Stomach (tissue), 4 donors: ENCODE data around the gene PIM3.

Source experiments
- CTCF ChIP-seq, 7 experiments: fragments of 450-650 bp in 4 of 7; fragments of 200-600 bp in 3 of 7; sonication (generic) in 3 of 7; IDR thresholded peaks; one replicate each; pipeline ENCODE4 v1.5.1; 2016 to 2019; ENCODE audit warnings: antibody characterized with exemption in 7 of 7, control low read depth in 2 of 7, mild to moderate bottlenecking in 1 of 7
- EP300 ChIP-seq: sonication (generic); formaldehyde crosslinking; IDR thresholded peaks from one replicate; pipeline ENCODE4 v1.6.1; 2017; ENCODE audit warnings: antibody characterized with exemption
- POLR2A ChIP-seq, 4 donors: fragments of 450-650 bp; IDR thresholded peaks; one replicate each; pipeline ENCODE4 v1.6.1; 2016; ENCODE audit warnings: antibody characterized with exemption in 4 of 4, control low read depth in 2 of 4, mild to moderate bottlenecking in 1 of 4, moderate library complexity in 1 of 4
- POLR2AphosphoS5 ChIP-seq, 3 donors: sonication (generic); formaldehyde crosslinking; IDR thresholded peaks; one replicate each; pipeline ENCODE4 v1.6.1; 2016; ENCODE audit warnings: antibody characterized with exemption in 3 of 3

GRCh38 chr22:49934160-49934890, 26.2 kb upstream of the PIM3 start:
- TF ChIP-seq CTCF (IDR thresholded peaks at IDR 0.05) (no peak), EP300 (no peak), POLR2AphosphoS5 (IDR thresholded peaks at IDR 0.05) (peak; percentile 16 to 85 (median 59)), POLR2A (IDR thresholded peaks at IDR 0.05) (peak in 1 of 4 donors; percentile 42)
